NCI-H526 treated with DMSO at 0.1 percent for 48 hours (cell line): ENCODE results near the gene GLT8D2.

Experiments used
- DNase-seq: peaks from one replicate; lab custom pipeline; 2025; lab: John Stamatoyannopoulos, UW

The GLT8D2 gene, protein sequence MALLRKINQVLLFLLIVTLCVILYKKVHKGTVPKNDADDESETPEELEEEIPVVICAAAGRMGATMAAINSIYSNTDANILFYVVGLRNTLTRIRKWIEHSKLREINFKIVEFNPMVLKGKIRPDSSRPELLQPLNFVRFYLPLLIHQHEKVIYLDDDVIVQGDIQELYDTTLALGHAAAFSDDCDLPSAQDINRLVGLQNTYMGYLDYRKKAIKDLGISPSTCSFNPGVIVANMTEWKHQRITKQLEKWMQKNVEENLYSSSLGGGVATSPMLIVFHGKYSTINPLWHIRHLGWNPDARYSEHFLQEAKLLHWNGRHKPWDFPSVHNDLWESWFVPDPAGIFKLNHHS

GRCh38 chr12:104049903-104050356 lies at the start of gene GLT8D2:
GLT8D2 (minus strand) TSS chr12:104050187; CDS start chr12:104019648, 30,539 bp downstream.
- DNase-seq = no peak

DNA sequence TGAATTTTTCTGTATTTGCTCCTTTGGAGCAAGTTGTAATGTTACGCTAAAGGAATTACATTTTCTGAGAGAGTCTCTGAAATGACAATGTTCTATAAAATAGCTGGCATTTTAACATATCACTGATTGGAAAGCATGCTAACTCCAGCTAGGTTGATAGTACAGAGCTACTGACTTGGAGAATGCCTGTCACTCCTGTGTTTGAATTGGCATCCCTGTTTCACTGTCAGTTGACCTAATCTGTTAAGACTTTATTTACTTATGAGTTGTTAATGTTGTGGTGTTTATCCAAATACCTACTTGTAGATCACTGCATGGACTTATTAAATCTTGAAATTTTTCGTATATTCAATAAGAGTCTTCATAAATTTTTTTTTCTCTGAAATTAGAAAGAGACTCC lies 48.0 kb upstream of the GLT8D2 start:
- DNase-seq = no peak

DNA sequence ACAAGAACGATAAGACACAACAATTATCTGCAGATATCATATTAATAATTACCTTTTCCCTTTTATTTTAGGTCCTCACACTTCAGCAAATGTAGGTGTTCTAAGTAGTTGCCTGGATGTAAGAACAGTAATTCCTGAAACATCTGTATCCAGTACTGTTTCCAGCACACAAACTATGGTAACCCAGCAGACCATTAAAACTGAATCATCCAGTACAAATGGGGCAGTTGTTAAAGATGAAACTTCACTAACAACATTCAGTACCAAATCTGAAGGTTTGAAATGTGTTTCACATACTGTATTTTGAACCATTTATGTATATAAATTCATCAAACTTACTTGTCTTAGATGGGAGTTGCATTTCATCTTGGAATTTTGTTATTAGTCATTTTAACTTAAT lies 45.3 kb upstream of the GLT8D2 start:
- DNase-seq = no peak

DNA sequence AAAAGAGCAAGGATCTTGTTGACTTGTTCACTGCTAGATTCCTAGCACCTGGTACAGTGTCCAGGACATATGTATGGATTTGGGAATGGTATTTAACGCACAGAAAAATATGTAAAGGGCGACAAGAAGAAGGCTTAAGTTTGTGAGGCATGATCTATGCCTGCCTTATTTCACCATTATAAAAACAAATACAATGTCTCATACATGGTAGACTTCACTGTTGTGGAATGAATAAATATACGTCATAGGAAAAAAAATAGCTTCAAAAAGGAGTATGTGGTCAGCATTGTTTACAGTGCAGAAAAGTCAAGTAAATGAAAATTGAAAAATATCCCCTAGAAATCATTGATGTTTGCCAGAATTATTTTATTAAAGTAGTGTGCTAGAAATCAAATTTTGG lies 44.3 kb upstream of the GLT8D2 start:
- DNase-seq = no peak

DNA sequence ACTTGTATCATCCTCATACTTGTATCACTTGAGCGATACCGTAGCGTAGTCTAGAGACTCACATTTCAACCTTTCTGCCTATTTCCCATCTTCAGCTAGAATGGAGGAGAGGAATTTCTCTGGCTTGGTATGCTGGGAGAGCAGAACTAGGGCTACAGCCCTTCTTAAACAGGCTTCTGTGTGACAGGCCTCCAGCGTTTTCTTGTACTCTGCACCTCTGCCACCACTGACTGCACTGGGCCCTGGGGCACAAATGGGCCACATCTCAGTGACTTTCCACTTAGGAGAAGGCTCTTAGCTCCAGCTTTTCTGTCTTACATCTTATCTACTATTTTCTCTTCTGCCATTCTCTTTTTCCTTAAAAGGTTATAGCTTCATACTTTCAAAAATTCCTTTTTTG lies 41.1 kb upstream of the GLT8D2 start:
- no peak for DNase-seq

DNA sequence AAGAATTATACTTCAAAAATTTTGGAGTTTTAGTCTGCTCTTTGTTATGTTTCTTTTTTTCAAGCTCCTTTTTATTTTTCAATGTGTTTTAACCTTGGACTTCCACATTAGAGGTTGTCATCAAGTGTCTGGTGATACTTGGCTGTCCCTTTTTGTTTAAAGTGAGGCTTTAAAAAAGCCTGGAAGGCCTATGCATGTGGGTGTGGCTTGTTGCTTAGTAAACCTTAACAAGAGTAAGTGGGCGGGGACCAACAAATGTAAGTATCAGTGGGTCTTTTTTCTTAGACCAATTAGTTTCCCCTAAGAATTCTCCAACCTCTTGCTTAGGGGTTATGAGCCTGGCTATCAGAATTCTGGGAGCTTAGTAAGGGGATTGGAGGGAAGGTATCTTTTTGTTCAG lies 40.7 kb upstream of the GLT8D2 start:
- DNase-seq = no peak

- DNase-seq = no peak
Measured at GRCh38 chr12:104083769-104084475, 33.9 kb upstream of the GLT8D2 start.

DNA sequence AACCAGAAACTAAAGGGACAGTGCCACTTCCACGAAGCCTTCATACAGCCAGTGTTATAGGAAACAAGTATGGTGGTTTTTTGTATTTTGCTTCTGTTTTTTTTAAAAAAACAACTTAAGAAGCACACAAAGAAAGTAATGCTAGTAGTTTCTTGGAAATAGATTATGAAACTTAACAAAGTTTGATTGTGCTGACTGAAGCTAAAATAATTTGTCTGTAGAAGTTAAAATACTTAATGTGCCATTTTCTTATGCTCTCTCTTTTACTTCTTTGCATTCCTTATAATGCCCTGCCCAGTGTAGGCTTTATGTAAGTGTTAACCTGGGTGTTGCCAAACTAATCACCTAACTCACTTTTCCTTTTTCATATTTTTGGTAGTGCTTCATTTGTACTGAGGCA lies 30.8 kb upstream of the GLT8D2 start:
- no peak for DNase-seq

- DNase-seq = no peak
Measured at GRCh38 chr12:104079024-104079423, 29.0 kb upstream of the GLT8D2 start.

- no peak for DNase-seq
Measured at GRCh38 chr12:104073699-104074098, 23.7 kb upstream of the GLT8D2 start.

GRCh38 chr12:104072099-104072498 lies 22.1 kb upstream of the GLT8D2 start:
- DNase-seq = no peak

DNA sequence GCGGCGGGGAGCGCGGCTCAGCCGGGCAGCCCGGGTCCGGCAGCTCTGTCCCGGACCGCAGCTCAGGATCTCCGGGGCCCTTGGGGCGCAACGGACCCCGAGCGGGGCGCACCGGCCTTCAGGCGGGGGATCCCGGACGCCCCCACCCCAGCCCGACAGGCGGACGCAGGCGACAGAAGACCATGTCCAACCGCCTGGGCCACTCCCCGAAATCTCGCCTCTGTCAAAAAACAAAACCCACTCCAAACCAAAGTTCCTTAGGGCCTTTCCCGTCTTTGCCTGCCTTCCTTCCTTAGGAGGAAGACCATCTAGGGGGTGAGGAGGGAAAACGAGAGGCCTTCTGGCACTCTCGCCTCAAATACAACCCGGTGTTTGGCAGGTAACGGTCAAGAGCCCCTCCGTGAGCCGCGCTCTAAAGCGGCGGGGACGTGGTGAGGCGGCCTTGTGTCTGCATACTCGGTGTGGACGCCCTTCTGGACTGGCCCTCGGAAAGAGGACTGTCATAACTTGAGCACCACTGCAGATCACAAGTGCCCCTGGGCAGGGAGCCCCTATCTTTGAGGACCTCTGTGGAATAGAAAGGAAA lies 14.9 kb upstream of the GLT8D2 start:
- no peak for DNase-seq

DNA sequence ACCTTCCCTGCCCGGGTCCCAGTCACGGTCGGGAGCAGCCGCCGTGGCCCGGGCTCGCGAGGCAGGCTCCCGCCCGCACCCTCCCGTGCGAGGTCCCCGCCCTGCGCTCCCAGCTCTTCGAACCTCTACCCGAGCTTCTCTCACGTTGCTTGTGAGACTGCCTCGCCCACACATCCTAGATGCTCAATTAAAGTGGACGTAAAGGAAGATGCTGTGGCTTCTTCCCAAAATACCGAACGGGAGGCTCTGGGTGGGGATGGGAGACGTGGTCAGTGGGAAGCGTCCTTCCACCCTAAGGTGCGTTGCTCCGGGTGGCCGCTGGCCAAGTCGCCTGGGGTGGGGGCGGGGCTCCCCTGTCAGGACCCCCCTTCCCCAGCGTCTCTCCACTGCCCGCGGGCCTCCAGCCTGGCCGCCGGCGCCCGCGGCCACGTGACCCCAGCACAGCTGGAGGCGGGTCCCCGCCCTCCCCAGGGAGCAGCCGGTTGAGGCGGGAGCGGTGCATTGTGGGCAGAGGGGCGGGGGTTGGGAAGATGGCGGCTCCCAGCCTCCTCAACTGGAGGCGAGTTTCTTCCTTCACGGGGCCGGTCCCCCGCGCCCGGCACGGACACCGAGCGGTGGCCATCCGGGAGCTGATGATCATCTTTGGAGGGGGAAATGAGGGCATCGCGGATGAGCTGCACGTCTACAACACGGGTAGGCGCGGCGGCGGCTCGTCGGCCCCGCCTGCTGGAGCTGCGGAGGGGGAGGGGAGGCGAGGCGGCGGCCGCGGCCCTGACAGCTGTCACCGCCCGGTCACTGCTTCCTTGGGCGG lies 14.2 kb upstream of the GLT8D2 start, which contains the start of gene HCFC2:
HCFC2 (plus strand) TSS at position 501 of the 811 bp plus-strand sequence; CDS start at position 531, 30 bp downstream.
- DNase-seq = peak; percentile 71

DNA sequence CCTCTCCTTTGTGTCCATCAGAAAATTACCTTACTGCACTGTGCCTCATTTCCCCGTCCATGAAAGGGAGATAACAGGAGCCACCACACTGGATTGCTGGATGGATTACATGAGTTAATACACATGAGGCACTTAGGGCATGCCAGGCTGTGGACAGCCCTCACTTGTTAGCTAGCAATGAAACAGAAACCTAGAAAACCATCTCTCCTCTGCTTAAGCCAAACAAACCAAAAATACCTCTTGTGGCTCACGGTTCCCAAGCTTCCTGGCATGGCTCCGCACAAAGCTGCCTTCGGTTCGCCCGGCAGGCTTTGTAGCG lies 13.7 kb upstream of the GLT8D2 start:
- no peak for DNase-seq

GRCh38 chr12:104060791-104061190 lies 10.8 kb upstream of the GLT8D2 start:
- DNase-seq = no peak

DNA sequence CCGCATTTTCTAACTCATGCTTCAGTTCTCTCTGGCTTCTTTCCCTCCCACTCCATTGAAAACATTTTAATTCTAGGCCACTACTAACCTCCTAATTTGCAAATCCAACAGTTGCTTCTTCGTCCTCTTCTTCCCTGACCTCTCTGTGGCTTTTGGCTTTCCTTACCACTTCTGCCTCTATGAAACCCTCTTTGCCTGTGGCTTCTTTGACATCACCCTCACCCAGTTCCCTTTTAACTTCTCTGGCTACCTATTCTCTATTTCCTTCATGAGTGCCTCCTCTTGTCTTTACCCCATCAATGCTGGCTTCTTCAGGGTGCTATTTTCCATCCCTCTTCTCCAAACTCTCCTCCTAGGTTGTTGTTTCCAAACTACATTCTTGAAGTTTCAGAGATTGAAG lies 10.0 kb upstream of the GLT8D2 start:
- DNase-seq = no peak

- DNase-seq = no peak
Measured at GRCh38 chr12:104058802-104059201, 8.8 kb upstream of the GLT8D2 start.

- DNase-seq = peak; percentile 27
Measured at GRCh38 chr12:104057771-104058197, 7.8 kb upstream of the GLT8D2 start.

DNA sequence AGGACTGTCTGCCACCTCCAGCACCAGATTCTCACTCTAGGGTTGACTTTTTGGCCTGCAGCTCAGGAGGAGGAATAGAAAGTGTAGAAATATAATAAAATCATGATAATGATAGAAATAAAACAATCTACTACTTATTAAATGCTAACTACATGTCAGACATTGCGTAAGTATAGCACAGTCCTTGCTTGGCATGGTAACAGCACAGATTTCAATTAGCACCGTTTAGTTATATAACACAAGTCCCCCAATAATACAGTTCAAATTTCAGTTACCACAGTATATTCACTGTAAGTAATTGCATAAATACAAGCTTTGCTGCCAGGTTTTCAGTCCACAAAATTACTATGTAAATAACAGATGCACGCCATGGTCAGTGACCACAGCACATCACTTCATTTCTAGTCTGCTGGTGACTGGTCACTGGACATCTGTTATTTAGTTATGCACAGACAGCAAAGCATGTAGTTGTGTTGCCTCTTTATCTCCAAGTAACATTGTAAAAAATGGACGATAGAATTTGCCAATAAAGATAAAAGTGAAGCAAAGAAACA lies 6.5 kb upstream of the GLT8D2 start:
- DNase-seq = no peak

DNA sequence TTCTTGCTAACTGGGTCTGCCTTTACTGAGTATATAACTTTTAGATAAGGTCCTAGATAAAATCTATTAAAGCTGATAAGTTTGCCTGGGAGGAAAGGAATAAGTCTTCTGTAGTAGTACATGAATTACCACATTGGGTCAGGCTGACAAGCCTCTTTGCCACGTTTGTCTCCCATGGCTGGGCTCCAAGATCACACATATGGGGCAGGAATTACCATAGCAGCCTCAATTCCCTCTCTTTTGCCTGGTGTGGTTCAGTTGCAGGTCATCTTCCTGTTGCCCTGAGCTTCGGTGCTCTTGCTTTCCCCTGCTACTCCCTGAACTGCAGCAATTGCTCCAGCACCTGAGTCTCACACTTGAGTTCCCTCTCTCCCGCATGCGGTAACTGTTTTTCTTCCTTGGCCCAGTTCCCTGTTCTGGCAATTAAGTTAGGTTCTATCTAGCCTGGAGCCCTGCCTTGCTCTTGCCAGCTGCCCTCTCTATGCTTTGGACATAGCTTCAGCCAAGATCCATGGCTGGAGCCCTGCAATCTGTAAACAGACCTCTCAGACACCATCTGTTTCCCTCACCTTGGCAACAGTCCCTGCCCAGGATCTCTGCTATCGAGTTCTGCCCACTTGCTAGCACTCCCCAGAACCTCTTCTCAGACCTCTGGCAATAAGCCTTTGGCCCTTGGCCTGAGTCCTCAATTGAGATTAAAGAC lies 5.8 kb upstream of the GLT8D2 start:
- no peak for DNase-seq

GRCh38 chr12:104054681-104055346 lies 4.8 kb upstream of the GLT8D2 start:
- DNase-seq = no peak
